MM.1S (cell line): ENCODE measurements around the gene INSC.

Experiments
- DNase-seq: peaks from one replicate; pipeline ENCODE4 v3.0.0-alpha.2; 2015
- H2AFZ ChIP-seq: fragments of 300-600 bp; sonication (generic); 2 replicates; pipeline ENCODE4 v1.6.0; 2016; ENCODE audit warnings: antibody characterized with exemption, low read length
- H3F3A ChIP-seq: fragments of 300-600 bp; sonication (generic); 2 replicates; pipeline ENCODE4 v1.6.1; 2016; ENCODE audit warnings: mild to moderate bottlenecking, antibody characterized with exemption, low read length, moderate library complexity, mixed read lengths; ENCODE audit not compliant: insufficient read depth
- H3K27ac ChIP-seq: fragments of 300-600 bp; sonication (generic); 2 replicates; pipeline ENCODE4 v1.5.1; 2016; ENCODE audit warnings: mild to moderate bottlenecking, low read length
- H3K27me3 ChIP-seq: fragments of 300-600 bp; sonication (generic); replicated peaks from 2 replicates; pipeline ENCODE4 v1.6.0; 2016; ENCODE audit warnings: low read length; ENCODE audit not compliant: insufficient read depth
- H3K36me3 ChIP-seq: fragments of 300-600 bp; sonication (generic); replicated peaks from 2 replicates; pipeline ENCODE4 v1.6.1; 2016; ENCODE audit warnings: mild to moderate bottlenecking, low read length, mixed read lengths; ENCODE audit not compliant: insufficient read depth
- H3K4me1 ChIP-seq: fragments of 300-600 bp; sonication (generic); 2 replicates; pipeline ENCODE4 v1.6.1; 2016; ENCODE audit warnings: low read length, mixed read lengths
- H3K4me2 ChIP-seq: fragments of 300-600 bp; sonication (generic); 2 replicates; pipeline ENCODE4 v1.6.0; 2016; ENCODE audit warnings: low read depth, low read length
- H3K4me3 ChIP-seq: fragments of 300-600 bp; sonication (generic); 2 replicates; pipeline ENCODE4 v1.5.1; 2016; ENCODE audit warnings: low read length, mixed read lengths
- H3K79me2 ChIP-seq: fragments of 300-600 bp; sonication (generic); 2 replicates; pipeline ENCODE4 v1.6.1; 2016; ENCODE audit warnings: mixed run types, low read length, mixed read lengths
- H3K9ac ChIP-seq: fragments of 300-600 bp; sonication (generic); 2 replicates; pipeline ENCODE4 v1.6.1; 2016; ENCODE audit warnings: low read length, mixed read lengths
- H3K9me2 ChIP-seq: fragments of 300-600 bp; sonication (generic); replicated peaks from 2 replicates; pipeline ENCODE4 v1.6.1; 2016; ENCODE audit warnings: mild to moderate bottlenecking, low read length, mixed read lengths; ENCODE audit not compliant: insufficient read depth
- H3K9me3 ChIP-seq: fragments of 300-600 bp; sonication (generic); replicated peaks from 2 replicates; pipeline ENCODE4 v1.6.1; 2016; ENCODE audit warnings: mild to moderate bottlenecking, low read length, mixed read lengths; ENCODE audit not compliant: insufficient read depth
- H4K20me1 ChIP-seq: fragments of 300-600 bp; sonication (generic); 2 replicates; pipeline ENCODE4 v1.6.1; 2016; ENCODE audit warnings: mild to moderate bottlenecking, low read length, moderate library complexity, mixed read lengths; ENCODE audit not compliant: insufficient read depth
- CTCF ChIP-seq: fragments of 300-600 bp; sonication (generic); IDR thresholded peaks from 2 replicates; pipeline ENCODE4 v1.5.1; 2016; ENCODE audit warnings: antibody characterized with exemption, low read length, mixed read lengths
- EZH2 ChIP-seq: fragments of 300-600 bp; sonication (generic); optimal IDR thresholded peaks from 2 replicates; pipeline ENCODE3; 2017; ENCODE audit warnings: low read depth, mild to moderate bottlenecking, antibody characterized with exemption, low read length, mixed read lengths
- EZH2phosphoT487 ChIP-seq: fragments of 300-600 bp; sonication (generic); IDR thresholded peaks from 2 replicates; pipeline ENCODE4 v1.6.1; 2018; ENCODE audit warnings: antibody characterized with exemption, low read length

INSC gene

GRCh38 chr11:15146271-15147003 lies 31.7 kb downstream of the INSC start:
- Histone ChIP-seq H3F3A (no peaks in the 10 kb centered on the region), H3K4me2 (no peak overlapping the region), H3K9me3 (no peaks in the 10 kb centered on the region), H2AFZ (no peak overlapping the region), H3K4me3 (no peak overlapping the region), H3K27ac (no peak overlapping the region), H3K36me3 (no peaks in the 10 kb centered on the region), H3K27me3 (no peaks in the 10 kb centered on the region), H3K9me2 (no peaks in the 10 kb centered on the region), H3K4me1 (no peaks in the 10 kb centered on the region), H4K20me1 (no peaks in the 10 kb centered on the region), H3K79me2 (no peaks in the 10 kb centered on the region), H3K9ac (no peak overlapping the region)
- DNase-seq = no peak
- TF ChIP-seq CTCF = no peak
- no peak for TF ChIP-seq EZH2phosphoT487
- no peak for TF ChIP-seq EZH2

GRCh38 chr11:15148169-15148568 lies 33.4 kb downstream of the INSC start:
- Histone ChIP-seq H3K9ac (no peak overlapping the region), H3K36me3 (no peaks in the 10 kb centered on the region), H3K9me3 (no peaks in the 10 kb centered on the region), H3F3A (no peaks in the 10 kb centered on the region), H3K79me2 (no peaks in the 10 kb centered on the region), H3K27ac (no peak overlapping the region), H3K9me2 (no peaks in the 10 kb centered on the region), H3K4me1 (no peaks in the 10 kb centered on the region), H3K4me3 (no peak overlapping the region), H3K27me3 (no peaks in the 10 kb centered on the region), H4K20me1 (no peaks in the 10 kb centered on the region), H3K4me2 (no peak overlapping the region), H2AFZ (no peak overlapping the region)
- TF ChIP-seq EZH2phosphoT487 (no peak), EZH2 (no peak), CTCF (no peak)
- no peak for DNase-seq

- H3F3A ChIP-seq = no peaks in the 10 kb centered on the region
- H3K4me1 ChIP-seq = no peaks in the 10 kb centered on the region
- no peaks in the 10 kb centered on the region for H4K20me1 ChIP-seq
- H3K9me2 ChIP-seq = no peaks in the 10 kb centered on the region
- TF ChIP-seq EZH2phosphoT487 (no peak), CTCF (no peak), EZH2 (no peak)
- no peak overlapping the region for H3K9ac ChIP-seq
- H3K79me2 ChIP-seq = no peaks in the 10 kb centered on the region
- H3K4me2 ChIP-seq = no peak overlapping the region
- no peak for DNase-seq
- H3K27me3 ChIP-seq = no peaks in the 10 kb centered on the region
- H3K27ac ChIP-seq = no peak overlapping the region
- H3K9me3 ChIP-seq = no peaks in the 10 kb centered on the region
- no peak overlapping the region for H3K4me3 ChIP-seq
- no peak overlapping the region for H2AFZ ChIP-seq
- no peaks in the 10 kb centered on the region for H3K36me3 ChIP-seq
Observed at GRCh38 chr11:15149050-15149449, 34.3 kb downstream of the INSC start.
